ENCODE data around the gene MLLT10. TPM values are rescaled to one million over a fixed set of nuclear protein-coding genes. Genes with fewer than 3 reads are reported as not detected.

The MLLT10 gene
- total RNA-seq, 6 experiments from 2014 or later: 21.8 to 25.2 (median 22.9) TPM

GRCh38 chr10:21700474-21700873, 166.4 kb downstream of the MLLT10 start:
- Mint-ChIP-seq H3K4me3 (no peak overlapping the region), H3K36me3 (ENCODE audit: low read depth) (peaks cover 55% of the 10 kb centered on the region), H3K27me3 (ENCODE audit: insufficient read depth) (peaks cover 3% of the 10 kb centered on the region; the same call in 1 of the 2 replicates), H3K27ac (no peak overlapping the region), H3K9me3 (peaks cover 29% of the 10 kb centered on the region), H3K4me1 (ENCODE audit: low read depth) (peaks cover 26% of the 10 kb centered on the region)
- DNase-seq: no peak
- TF ChIP-seq CTCF (IDR thresholded peaks at IDR 0.05): no peak

GRCh38 chr10:21702633-21703111, 168.6 kb downstream of the MLLT10 start:
- Mint-ChIP-seq H3K9me3 (peaks cover 29% of the 10 kb centered on the region), H3K4me1 (ENCODE audit: low read depth) (peaks cover 46% of the 10 kb centered on the region), H3K36me3 (ENCODE audit: low read depth) (peaks cover 59% of the 10 kb centered on the region), H3K27ac (no peak overlapping the region), H3K4me3 (no peak overlapping the region), H3K27me3 (ENCODE audit: insufficient read depth) (peaks cover 4% of the 10 kb centered on the region)
- DNase-seq: no peak
- no peak for TF ChIP-seq CTCF (IDR thresholded peaks at IDR 0.05)

GRCh38 chr10:21705142-21705827, 171.3 kb downstream of the MLLT10 start:
- H3K36me3 Mint-ChIP-seq (ENCODE audit: low read depth): peaks cover 48% of the 10 kb centered on the region
- H3K27me3 Mint-ChIP-seq (ENCODE audit: insufficient read depth): peaks cover 5% of the 10 kb centered on the region
- no peak overlapping the region for H3K27ac Mint-ChIP-seq
- TF ChIP-seq CTCF (IDR thresholded peaks at IDR 0.05): no peak
- peaks cover 38% of the 10 kb centered on the region for H3K4me1 Mint-ChIP-seq (ENCODE audit: low read depth)
- no peak overlapping the region for H3K4me3 Mint-ChIP-seq
- DNase-seq: no peak
- H3K9me3 Mint-ChIP-seq: peaks cover 11% of the 10 kb centered on the region

GRCh38 chr10:21705828-21706176, 171.8 kb downstream of the MLLT10 start:
- DNase-seq: no peak
- peaks cover 6% of the 10 kb centered on the region for H3K9me3 Mint-ChIP-seq
- peaks cover 43% of the 10 kb centered on the region for H3K36me3 Mint-ChIP-seq (ENCODE audit: low read depth)
- no peak overlapping the region for H3K4me3 Mint-ChIP-seq
- H3K27ac Mint-ChIP-seq: no peak overlapping the region
- H3K4me1 Mint-ChIP-seq (ENCODE audit: low read depth): peaks cover 42% of the 10 kb centered on the region
- H3K27me3 Mint-ChIP-seq (ENCODE audit: insufficient read depth): peaks cover 5% of the 10 kb centered on the region
- TF ChIP-seq CTCF (IDR thresholded peaks at IDR 0.05): no peak

GRCh38 chr10:21707498-21707897, 173.5 kb downstream of the MLLT10 start:
- Mint-ChIP-seq H3K4me3 (no peak overlapping the region), H3K27ac (no peak overlapping the region), H3K4me1 (ENCODE audit: low read depth) (peaks cover 37% of the 10 kb centered on the region), H3K9me3 (no peaks in the 10 kb centered on the region), H3K27me3 (ENCODE audit: insufficient read depth) (peaks cover 5% of the 10 kb centered on the region), H3K36me3 (ENCODE audit: low read depth) (peaks cover 29% of the 10 kb centered on the region)
- no peak for TF ChIP-seq CTCF (IDR thresholded peaks at IDR 0.05)
- DNase-seq: no peak

Data from HFFc6 (cell line).